IPS DF 6.9 (cell line): ENCODE data around the gene TNIK.
A peak's percentile ranks its signal among the peaks of the same experiment; 100 is the strongest.

ENCODE experiments used
- DNase-seq: peaks from one replicate; pipeline ENCODE4 v3.0.0-alpha.2; 2013; ENCODE audit warnings: low read depth, low spot score
- H3K27ac ChIP-seq: one replicate; pipeline ENCODE4 v1.5.1; 2013; ENCODE audit warnings: low read length, control low read depth
- H3K27me3 ChIP-seq: 2 replicates; pipeline ENCODE4 v1.6.1; 2013; ENCODE audit warnings: mild to moderate bottlenecking, low read length; ENCODE audit not compliant: control insufficient read depth, insufficient read depth
- H3K36me3 ChIP-seq: 2 replicates; pipeline ENCODE4 v1.6.1; 2013; ENCODE audit warnings: low read length; ENCODE audit not compliant: control insufficient read depth, insufficient read depth
- H3K4me1 ChIP-seq: 2 replicates; pipeline ENCODE4 v1.6.1; 2013; ENCODE audit warnings: low read length; ENCODE audit not compliant: control insufficient read depth, insufficient read depth
- H3K4me3 ChIP-seq: 2 replicates; pipeline ENCODE4 v1.5.1; 2013; ENCODE audit warnings: mild to moderate bottlenecking, low read length
- H3K9me3 ChIP-seq: 2 replicates; pipeline ENCODE4 v1.6.1; 2013; ENCODE audit warnings: low read length, inconsistent platforms; ENCODE audit not compliant: control insufficient read depth, insufficient read depth
- WGBS: extraction: QIAGEN DNeasy Blood & Tissue Kit; methylation state at CpG from one replicate; pipeline ENCODE4 v1.1.7; 2013; ENCODE audit warnings: mixed read lengths, missing lambda C conversion rate; ENCODE audit not compliant: insufficient read length, insufficient coverage; 5-methylcytosine and 5-hydroxymethylcytosine counted together

TNIK gene

DNA sequence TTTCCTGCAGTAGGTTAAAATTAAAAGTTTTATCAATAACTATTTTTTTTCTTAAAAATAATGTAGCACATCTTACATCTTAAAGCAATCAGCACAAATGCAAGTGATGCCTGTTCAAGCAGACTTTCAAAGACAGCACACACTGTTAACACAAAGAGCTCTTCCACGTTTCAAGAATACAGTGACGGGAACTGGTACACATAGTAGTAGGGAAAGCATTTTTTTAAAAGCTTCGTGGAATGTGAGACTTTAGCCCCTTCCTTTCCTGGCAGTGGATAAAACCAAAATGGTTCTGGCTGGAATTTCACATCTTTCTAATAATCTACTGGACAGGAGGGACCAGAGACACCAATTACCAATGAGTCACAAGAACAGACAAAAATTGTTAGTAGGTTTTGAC is 400.2 kb downstream of the TNIK start:
- Histone ChIP-seq H3K27ac (no peak overlapping the region), H3K36me3 (no peaks in the 10 kb centered on the region), H3K4me1 (no peaks in the 10 kb centered on the region), H3K4me3 (no peak overlapping the region), H3K27me3 (no peaks in the 10 kb centered on the region), H3K9me3 (no peaks in the 10 kb centered on the region)
- WGBS, result no CpG with 5 or more reads among the region's 3 CpGs
- no peak for DNase-seq

DNA sequence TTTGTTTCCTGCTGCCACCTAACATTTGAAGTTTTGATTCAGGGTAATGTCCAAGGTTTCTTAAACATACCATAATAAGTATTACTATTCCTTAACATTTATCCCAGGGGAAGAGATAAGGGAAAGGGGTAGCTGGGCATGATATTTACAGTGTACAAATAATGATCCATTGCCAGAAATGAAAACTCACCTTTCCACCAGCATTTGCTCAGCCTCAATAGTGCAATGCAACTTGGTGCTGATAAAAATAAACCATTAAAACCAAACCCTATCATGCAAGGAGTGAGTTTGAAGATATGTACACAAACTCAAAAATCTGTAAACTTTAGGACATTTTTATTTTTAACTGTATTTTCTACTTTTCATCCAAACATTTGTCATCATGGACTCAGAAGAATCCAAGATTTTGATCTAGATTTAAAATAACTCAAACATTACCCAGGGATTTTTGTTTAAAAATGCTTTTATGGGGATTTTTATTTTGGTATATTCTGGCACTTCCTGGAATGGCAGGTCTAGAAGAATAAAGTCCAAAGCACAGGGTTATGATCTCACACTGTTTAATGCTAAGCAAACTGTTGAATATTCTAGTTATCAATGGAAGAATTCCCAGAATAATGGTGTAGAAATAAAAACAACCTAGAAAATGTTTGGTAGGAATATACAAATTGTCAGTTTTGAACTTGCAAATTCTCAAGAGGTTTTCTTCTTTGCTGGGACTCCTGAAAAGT is 401.2 kb downstream of the TNIK start:
- no peaks in the 10 kb centered on the region for H3K4me1 ChIP-seq
- no peaks in the 10 kb centered on the region for H3K36me3 ChIP-seq
- DNase-seq, result no peak
- no peaks in the 10 kb centered on the region for H3K27me3 ChIP-seq
- H3K9me3 ChIP-seq, result no peaks in the 10 kb centered on the region
- no peak overlapping the region for H3K27ac ChIP-seq
- no peak overlapping the region for H3K4me3 ChIP-seq

DNA sequence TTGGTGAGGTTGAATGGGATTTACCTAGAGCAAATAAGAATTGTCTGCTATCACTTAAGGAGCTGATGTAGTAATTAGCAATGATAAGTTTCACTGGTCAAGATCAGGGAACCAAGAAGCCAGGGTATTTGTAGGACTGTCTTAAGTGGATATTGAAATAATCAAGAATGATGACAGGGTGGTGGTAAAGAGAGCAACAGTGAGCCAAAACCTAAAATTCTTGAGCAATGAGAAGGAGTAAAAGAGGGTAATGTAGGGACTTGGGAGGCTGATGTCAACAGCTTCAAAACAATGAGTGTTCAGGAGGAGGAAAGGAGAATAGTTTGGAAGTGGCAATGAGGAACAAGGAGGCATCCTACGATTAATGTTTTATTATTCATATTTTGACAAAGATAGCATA is 402.1 kb downstream of the TNIK start:
- Histone ChIP-seq H3K27me3 (no peaks in the 10 kb centered on the region), H3K4me1 (no peaks in the 10 kb centered on the region), H3K36me3 (no peaks in the 10 kb centered on the region), H3K27ac (no peak overlapping the region), H3K4me3 (no peak overlapping the region), H3K9me3 (no peaks in the 10 kb centered on the region)
- no peak for DNase-seq
- no CpG with 5 or more reads among the region's 1 CpG for WGBS

DNA sequence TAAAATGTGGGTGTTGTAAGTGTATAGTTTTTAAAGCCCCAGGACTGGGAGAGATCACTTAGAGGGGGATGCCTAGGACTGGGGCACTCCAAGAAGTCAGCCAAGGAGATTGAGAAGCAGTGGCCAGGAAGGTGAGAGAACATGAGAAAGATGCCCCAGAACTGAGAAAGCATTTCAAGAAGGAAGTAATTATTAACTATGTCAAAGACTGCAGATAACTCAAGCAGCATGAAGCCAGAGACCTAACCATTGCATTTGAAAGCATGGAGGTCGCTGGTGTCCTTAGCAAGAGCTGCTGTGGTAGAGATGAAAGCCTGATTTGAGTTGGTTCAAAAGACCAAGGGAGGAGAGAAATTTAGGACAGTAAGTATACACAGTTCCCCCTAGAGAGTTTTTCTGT is 403.1 kb downstream of the TNIK start:
- Histone ChIP-seq H3K4me3 (no peak overlapping the region), H3K27ac (no peak overlapping the region), H3K36me3 (no peaks in the 10 kb centered on the region), H3K27me3 (no peaks in the 10 kb centered on the region), H3K9me3 (no peaks in the 10 kb centered on the region), H3K4me1 (no peaks in the 10 kb centered on the region)
- DNase-seq, result no peak
- no CpG with 5 or more reads among the region's 1 CpG for WGBS

DNA sequence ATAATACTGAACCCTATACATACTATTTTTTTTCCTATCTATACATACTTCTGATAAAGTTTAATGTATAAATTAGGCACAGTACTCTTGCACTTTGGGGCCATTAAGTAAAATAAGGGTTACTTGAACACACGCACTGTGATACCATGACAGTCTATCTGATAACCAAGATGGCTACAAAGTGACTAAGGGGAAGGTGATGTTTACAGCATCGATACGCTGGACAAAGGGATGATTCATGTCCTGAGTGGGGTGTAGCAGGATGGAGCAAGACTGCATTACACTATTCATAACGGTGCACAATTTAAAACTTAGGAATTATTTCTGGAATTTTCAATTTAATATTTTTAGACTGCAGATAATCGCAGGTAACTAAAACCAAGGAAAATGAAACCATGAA is 403.7 kb downstream of the TNIK start:
- no peaks in the 10 kb centered on the region for H3K9me3 ChIP-seq
- DNase-seq, result no peak
- H3K4me1 ChIP-seq, result no peaks in the 10 kb centered on the region
- no peaks in the 10 kb centered on the region for H3K27me3 ChIP-seq
- WGBS, result no CpG with 5 or more reads among the region's 5 CpGs
- no peaks in the 10 kb centered on the region for H3K36me3 ChIP-seq
- H3K4me3 ChIP-seq, result no peak overlapping the region
- H3K27ac ChIP-seq, result no peak overlapping the region

DNA sequence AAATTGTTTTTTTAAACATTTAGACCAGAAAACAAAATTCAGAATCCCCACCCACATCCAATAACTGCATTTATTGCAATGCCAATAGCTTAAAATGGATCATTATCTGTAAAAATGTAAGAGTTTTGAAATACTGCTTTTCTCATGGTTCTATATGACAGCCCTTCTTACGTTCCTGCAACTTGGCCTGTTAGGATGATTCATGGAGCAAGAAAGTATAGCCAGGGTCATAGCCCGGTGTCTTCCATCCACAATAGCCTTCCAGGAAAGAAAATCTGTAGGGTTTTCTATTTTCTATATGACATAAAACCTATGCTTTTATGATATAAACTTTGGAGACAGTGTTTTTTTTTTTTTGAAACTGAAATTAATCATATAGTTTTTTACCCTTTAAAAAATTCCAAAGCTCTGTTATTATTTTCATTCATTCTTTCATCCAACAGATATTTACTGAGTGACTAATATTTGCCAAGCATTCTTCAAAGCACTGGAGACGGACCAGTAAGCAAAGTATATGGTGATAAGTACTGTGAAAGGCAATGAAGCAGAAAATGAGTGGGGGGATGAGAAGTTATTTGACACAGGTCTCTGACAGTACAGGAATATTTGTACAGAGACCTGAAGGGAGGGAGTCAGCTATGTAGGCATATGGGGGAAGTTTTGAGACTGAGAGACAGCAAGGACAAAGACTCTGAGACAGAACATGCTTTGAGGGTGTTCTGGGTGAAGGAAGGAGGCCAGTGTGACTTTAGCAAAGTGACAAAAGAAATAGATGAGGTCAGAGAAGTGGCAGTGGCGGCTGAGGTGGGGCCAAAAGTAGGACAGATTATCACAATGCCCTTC is 404.6 kb downstream of the TNIK start:
- Histone ChIP-seq H3K36me3 (no peaks in the 10 kb centered on the region), H3K27me3 (no peaks in the 10 kb centered on the region), H3K4me1 (no peaks in the 10 kb centered on the region), H3K27ac (no peak overlapping the region), H3K9me3 (no peaks in the 10 kb centered on the region), H3K4me3 (no peak overlapping the region)
- no peak for DNase-seq
- WGBS, result no CpG with 5 or more reads among the region's 4 CpGs

DNA sequence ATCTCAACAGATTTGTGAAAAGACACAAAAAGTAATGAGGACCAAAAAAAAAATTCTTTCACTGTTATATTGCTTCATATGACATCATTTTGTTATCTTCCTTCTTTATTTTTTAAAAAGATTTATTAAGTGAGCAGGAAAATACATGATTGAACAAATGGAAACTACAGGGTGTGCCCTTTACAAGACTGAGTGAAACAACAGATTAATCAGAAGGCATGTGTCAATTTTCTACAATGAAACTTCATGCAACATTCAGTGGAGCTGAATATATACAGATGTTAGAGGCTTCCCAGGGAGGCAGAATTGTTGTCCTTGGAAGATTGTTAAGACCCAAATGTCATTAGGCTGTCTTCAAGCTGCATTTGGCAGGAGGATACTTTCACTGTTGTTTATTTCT is 405.3 kb downstream of the TNIK start:
- H3K4me1 ChIP-seq, result peaks cover 2% of the 10 kb centered on the region; the same call in 1 of the 2 replicates
- DNase-seq, result no peak
- no peak overlapping the region for H3K4me3 ChIP-seq
- no peak overlapping the region for H3K27ac ChIP-seq
- H3K36me3 ChIP-seq, result no peaks in the 10 kb centered on the region
- no peaks in the 10 kb centered on the region for H3K9me3 ChIP-seq
- no peaks in the 10 kb centered on the region for H3K27me3 ChIP-seq

DNA sequence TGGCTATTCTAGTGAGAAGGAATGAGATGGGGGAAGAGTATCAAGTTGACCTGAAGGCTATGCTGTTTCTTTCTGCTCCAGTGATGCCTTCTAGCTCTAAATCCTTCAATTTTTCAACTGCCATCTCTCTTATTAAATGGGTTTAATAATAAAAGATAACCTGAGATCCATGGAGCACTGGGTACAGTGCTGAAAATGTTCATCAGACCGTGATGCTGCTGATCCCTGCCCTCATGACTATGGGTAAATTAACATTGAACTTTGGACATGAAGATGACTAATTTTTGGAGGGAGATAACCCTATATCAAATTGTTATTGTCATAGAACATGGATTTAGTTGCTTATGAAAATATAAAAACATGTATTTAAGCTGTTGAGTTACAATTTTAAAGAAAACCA is 406.0 kb downstream of the TNIK start:
- no peak overlapping the region for H3K27ac ChIP-seq
- no peaks in the 10 kb centered on the region for H3K9me3 ChIP-seq
- DNase-seq, result no peak
- WGBS, result no CpG with 5 or more reads among the region's 1 CpG
- no peaks in the 10 kb centered on the region for H3K36me3 ChIP-seq
- H3K4me3 ChIP-seq, result no peak overlapping the region
- H3K4me1 ChIP-seq, result peaks cover 2% of the 10 kb centered on the region; the same call in 1 of the 2 replicates
- no peaks in the 10 kb centered on the region for H3K27me3 ChIP-seq

DNA sequence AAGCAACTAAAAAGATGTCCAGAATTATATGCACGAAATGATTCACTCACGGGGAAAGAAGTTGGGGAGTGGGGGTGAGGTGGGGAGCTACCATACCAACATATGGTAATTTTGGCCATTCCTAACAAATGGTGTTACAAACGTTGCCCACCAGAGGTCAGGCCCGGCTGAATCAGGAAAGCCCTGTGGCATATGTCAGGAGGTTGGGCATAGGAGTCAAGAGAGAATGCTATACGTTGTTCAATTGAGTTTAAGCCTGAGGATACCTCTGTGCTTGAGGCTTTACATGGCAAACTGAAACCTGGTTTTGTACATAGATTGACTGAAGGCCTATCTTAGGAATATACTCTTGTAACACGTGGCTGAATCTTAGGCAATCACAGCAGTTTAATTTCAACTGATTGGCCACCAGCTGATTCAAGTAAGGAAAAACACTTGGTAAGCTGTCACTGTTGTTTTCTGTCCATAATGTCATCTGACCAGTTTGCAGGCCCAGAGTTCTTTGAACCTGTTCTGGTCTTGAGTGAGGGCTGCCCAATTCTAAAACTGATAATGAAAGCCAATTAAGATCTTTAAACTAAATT is 410.3 kb downstream of the TNIK start:
- WGBS, result no CpG with 5 or more reads among the region's 6 CpGs
- Histone ChIP-seq H3K36me3 (no peaks in the 10 kb centered on the region), H3K27me3 (no peaks in the 10 kb centered on the region), H3K9me3 (no peaks in the 10 kb centered on the region), H3K4me1 (peaks cover 2% of the 10 kb centered on the region; the same call in 1 of the 2 replicates), H3K4me3 (no peak overlapping the region), H3K27ac (no peak overlapping the region)
- DNase-seq, result peak; percentile 37

DNA sequence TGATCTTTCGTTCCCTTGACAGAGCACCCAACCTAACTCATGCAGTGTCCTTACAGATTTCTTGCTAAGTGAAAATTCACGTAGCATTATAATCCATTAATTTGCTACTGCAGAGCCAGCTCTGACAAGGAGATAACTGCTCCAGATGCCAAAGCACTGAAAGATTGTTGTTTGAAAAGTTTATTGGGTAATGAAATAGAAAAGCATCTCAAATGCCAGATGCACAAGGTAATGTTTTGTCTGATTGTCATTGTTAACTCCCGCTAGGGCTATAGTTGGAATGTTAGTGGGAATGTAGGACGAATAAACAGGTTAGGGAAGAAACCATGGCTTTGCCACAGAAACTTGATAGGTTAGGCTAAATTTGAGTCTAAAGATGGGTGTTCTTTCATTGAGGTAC is 413.4 kb downstream of the TNIK start:
- H3K4me3 ChIP-seq, result no peak overlapping the region
- no CpG with 5 or more reads among the region's 4 CpGs for WGBS
- no peaks in the 10 kb centered on the region for H3K27me3 ChIP-seq
- H3K4me1 ChIP-seq, result peaks cover 2% of the 10 kb centered on the region; the same call in 1 of the 2 replicates
- H3K36me3 ChIP-seq, result no peaks in the 10 kb centered on the region
- H3K9me3 ChIP-seq, result no peaks in the 10 kb centered on the region
- no peak for DNase-seq
- no peak overlapping the region for H3K27ac ChIP-seq
